ENCODE measurements around the gene FGF14.
"Not testable (repeated sequence)": the region's sequence is repeated elsewhere in the genome, so short reads cannot be mapped to it uniquely, and the experiment has no call there.

Gene FGF14

GRCh38 chr13:101911752-101912151, 490.1 kb downstream of the FGF14 start:
- no peak for DNase-seq

GRCh38 chr13:101903890-101904289, 498.0 kb downstream of the FGF14 start:
- DNase-seq: no peak

- no peak for DNase-seq
These were observed 503.2 kb downstream of the FGF14 start for GRCh38 chr13:101898676-101899075.

- no peak for DNase-seq
These were observed 505.3 kb downstream of the FGF14 start for GRCh38 chr13:101896541-101896940.

GRCh38 chr13:101893021-101893420, 508.8 kb downstream of the FGF14 start:
- no peak for DNase-seq

- no peak for DNase-seq
These were observed 509.6 kb downstream of the FGF14 start for GRCh38 chr13:101892296-101892695.

GRCh38 chr13:101881593-101881992, 520.3 kb downstream of the FGF14 start:
- no peak for DNase-seq

GRCh38 chr13:101880581-101880980, 521.3 kb downstream of the FGF14 start:
- DNase-seq: no peak

GRCh38 chr13:101876951-101877350, 524.9 kb downstream of the FGF14 start:
- no peak for DNase-seq

GRCh38 chr13:101875717-101876393, 526.0 kb downstream of the FGF14 start:
- DNase-seq: peak; percentile 60

- no peak for DNase-seq
These were observed 526.8 kb downstream of the FGF14 start for GRCh38 chr13:101875091-101875490.

- no peak for DNase-seq
These were observed 532.3 kb downstream of the FGF14 start for GRCh38 chr13:101869553-101869952.

GRCh38 chr13:101868585-101869469, 533.0 kb downstream of the FGF14 start:
- no peak for DNase-seq

GRCh38 chr13:101866889-101867581, 534.8 kb downstream of the FGF14 start:
- no peak for DNase-seq

GRCh38 chr13:101858860-101859259, 543.0 kb downstream of the FGF14 start:
- no peak for DNase-seq

GRCh38 chr13:101846701-101847100, 555.1 kb downstream of the FGF14 start:
- no peak for DNase-seq

- no peak for DNase-seq
These were observed 555.6 kb downstream of the FGF14 start for GRCh38 chr13:101846249-101846648.

GRCh38 chr13:101845245-101846020, 556.4 kb downstream of the FGF14 start:
- DNase-seq: no peak

- no peak for DNase-seq
These were observed 560.1 kb downstream of the FGF14 start for GRCh38 chr13:101841698-101842097.

GRCh38 chr13:101838323-101838722, 563.5 kb downstream of the FGF14 start:
- no peak for DNase-seq

- not testable (repeated sequence) for DNase-seq
These were observed 564.1 kb downstream of the FGF14 start for GRCh38 chr13:101837778-101838177.

GRCh38 chr13:101837288-101837687, 564.6 kb downstream of the FGF14 start:
- no peak for DNase-seq

GRCh38 chr13:101835920-101836319, 565.9 kb downstream of the FGF14 start:
- no peak for DNase-seq
